GM03348 (cell line): ENCODE data around the gene PLXNA1.
A peak's percentile ranks its signal among the peaks of the same experiment; 100 is the strongest.

ENCODE experiments used
- DNase-seq: peaks from one replicate; pipeline ENCODE4 v3.0.0; 2012; ENCODE audit warnings: low spot score

Gene PLXNA1

DNA sequence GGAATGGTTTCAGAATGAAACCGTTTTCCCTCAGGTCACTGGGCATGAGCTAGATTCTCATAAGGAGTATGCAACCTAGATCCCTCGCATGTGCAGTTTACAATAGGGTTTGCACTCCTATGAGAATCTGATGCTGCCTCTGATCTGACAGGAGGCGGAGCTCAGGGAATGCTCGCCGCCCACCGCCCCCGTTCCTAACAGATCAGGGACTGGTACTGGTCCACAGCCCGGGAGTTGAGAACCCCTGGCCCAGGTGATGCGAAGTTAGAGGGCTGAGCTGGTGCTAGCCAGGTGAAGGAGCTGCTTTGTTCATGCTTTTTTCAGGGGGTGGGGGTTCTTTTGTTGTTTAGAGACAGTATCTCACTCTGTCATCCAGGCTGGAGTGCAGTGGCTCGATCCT lies 15.5 kb upstream of the PLXNA1 start:
- no peak for DNase-seq

GRCh38 chr3:126968391-126969390 lies 14.2 kb upstream of the PLXNA1 start:
- no peak for DNase-seq

- no peak for DNase-seq
Observed at GRCh38 chr3:126969586-126969985, 13.3 kb upstream of the PLXNA1 start.

- no peak for DNase-seq
Observed at GRCh38 chr3:126970101-126970500, 12.8 kb upstream of the PLXNA1 start.

DNA sequence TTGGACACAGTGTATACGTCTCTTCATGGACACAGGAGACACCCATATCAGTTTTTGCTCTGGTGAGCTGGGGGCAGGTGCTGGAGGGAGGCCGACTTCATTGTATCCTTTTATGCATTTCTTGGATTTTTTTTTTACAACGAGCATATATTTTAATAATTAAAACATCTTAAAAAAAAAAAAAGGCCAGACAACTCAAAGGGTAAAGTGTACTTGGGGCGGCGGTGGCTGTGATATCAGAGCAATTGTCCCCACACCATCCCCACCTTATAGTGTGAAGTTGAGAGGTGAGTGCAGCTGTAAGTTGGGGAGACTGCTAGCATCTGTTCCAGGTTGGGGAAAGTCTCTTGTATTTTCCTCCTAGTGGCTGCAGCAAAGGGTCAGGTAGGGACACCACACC lies 12.0 kb upstream of the PLXNA1 start:
- no peak for DNase-seq

DNA sequence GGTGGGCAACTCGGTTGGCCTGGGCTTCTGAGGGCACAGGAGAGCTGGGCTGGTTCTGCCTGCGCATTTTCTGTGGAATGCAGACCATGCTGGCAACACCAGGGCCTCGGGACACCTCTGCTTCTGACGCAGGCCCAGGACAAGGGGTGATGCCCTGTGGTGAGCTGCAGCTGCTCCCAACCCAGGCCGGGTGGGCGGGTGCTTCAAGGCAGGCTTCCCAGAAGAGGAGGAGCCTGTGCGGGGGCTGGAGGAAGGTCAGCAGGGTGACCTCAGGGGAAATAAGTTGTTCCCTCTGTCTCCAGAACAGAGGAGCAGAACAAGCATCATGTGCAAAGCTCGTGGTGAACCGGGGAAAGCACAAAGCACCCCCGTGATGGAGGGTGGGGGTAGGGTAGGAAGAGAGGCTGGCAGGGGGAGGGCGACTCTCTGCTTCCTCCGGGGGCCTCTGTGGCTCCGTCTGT lies 11.0 kb upstream of the PLXNA1 start:
- DNase-seq: peak; percentile 50

GRCh38 chr3:126972866-126973265 lies 10.0 kb upstream of the PLXNA1 start:
- DNase-seq: no peak

DNA sequence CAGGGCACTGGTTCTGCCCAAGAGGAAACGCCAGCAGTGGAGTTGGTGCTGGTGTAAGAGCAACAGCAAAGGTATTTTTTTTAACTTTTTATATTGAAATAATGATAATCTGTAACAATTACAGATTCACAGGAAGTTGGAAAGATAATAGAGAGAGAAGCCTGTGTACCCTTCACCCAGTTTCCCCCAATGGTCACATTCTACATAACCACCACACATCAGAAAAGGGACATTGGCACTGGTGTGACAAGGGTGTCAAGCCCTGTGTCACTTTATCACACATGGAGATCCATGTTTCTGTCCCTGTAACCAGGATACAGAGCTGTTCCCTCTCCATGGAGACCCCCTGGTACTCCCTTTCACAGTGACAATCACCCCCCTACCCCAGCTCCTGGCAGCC lies 9.1 kb upstream of the PLXNA1 start:
- DNase-seq: no peak

GRCh38 chr3:126974756-126975155 lies 8.2 kb upstream of the PLXNA1 start:
- no peak for DNase-seq

- no peak for DNase-seq
Observed at GRCh38 chr3:126976906-126977305, 6.0 kb upstream of the PLXNA1 start.

- no peak for DNase-seq
Observed at GRCh38 chr3:126977821-126978220, 5.1 kb upstream of the PLXNA1 start.

- DNase-seq: no peak
Observed at GRCh38 chr3:126978291-126978690, 4.6 kb upstream of the PLXNA1 start.

GRCh38 chr3:126979046-126979628 lies 3.8 kb upstream of the PLXNA1 start:
- no peak for DNase-seq

GRCh38 chr3:126980266-126980811 lies 2.6 kb upstream of the PLXNA1 start:
- DNase-seq: no peak

GRCh38 chr3:126982126-126982470 lies 817 bp upstream of the PLXNA1 start:
- no peak for DNase-seq

- DNase-seq: peak; percentile 82
Observed at GRCh38 chr3:126983276-126983652, 349 bp downstream of the PLXNA1 start.

- DNase-seq: peak; percentile 72
Observed at GRCh38 chr3:126983653-126984390, 907 bp downstream of the PLXNA1 start.

GRCh38 chr3:126984391-126985131 lies 1.6 kb downstream of the PLXNA1 start:
- peak; percentile 47 for DNase-seq

DNA sequence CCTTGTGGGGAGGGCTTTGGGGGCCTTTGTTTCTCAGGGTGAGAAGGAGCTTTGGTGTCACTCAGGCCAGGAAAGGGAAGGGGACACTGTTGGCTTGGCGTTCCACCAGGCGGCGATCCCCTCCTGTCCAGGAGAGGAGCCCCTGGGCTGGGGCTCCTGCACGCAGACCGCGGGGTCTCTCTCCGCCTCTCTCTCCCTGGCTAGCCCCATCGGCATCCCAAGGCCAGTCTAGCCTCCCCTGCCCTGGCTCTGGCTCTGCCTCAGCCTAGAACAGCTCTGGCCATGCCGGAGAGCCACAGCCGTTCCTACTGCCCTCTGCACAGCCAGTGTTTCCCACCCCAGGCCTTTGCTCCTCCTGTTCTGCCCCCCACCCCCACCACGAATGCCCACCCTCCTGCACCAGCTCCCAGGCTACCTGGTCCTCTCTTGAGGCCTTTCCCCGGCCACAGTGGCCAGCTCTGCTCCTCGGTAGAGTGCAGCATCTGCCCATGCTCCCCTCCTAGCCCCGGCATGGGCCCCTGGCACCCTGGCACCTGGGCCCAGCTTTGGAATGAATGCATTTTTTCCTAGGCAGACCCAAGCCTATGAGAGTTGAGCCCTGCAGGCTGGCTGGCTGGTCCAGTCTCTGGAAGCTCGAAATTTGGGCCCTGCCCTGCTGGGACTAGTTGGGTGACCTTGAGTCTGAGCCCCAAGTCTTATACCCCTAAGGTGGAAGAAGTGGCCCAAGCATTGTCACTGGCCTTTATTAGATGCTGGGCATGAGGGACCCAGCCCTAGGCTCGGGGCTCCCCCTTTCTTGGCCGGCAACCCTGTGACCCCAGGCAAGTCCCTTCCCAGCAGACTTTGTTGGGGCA lies 2.4 kb downstream of the PLXNA1 start:
- DNase-seq: no peak

DNA sequence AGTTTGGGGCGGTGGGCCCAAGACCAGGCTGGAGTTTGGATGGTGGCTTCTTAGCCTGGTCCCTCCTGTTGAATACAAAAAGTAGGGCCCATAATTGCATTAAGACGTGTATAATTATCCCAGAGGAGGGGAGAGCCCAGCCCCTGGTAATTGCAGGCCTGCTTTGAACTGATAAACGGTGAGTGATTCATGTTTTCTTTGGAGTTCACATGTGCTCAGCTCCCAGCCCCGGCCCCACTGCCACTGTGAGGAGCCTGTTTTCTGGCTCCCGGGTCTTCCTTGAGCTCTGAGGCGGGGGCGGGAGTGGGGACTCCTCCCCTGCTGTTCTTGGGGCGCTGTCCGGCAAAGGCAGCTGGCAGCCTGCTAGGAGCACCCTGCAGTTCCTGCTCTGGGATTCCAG lies 3.1 kb downstream of the PLXNA1 start:
- DNase-seq: peak; percentile 33

GRCh38 chr3:126987129-126987528 lies 4.2 kb downstream of the PLXNA1 start:
- no peak for DNase-seq
